K562 (cell line): ENCODE results near the gene EHBP1. TPM values are rescaled to one million over a fixed set of nuclear protein-coding genes. Genes with fewer than 3 reads are reported as not detected.

Experiments
- ATAC-seq: fragments of 200-7000 bp; cut with Tn5 transposase; 3 replicates; pipeline ENCODE4 v1.9.1; 2020; ENCODE audit warnings: moderate library complexity
- BruUV-seq: library from RNA; stranded (reverse); fragments of 400-500 nt; replicated peaks from 2 replicates; lab custom pipeline; 2021; lab: Mats Ljungman, UMichigan
- CTCF ChIA-PET: fragments of 300-600 bp; formaldehyde crosslinking; extraction: SDS; loops from one replicate; lab custom pipeline; 2021; ENCODE audit warnings: low intra/inter-chr PET ratio; lab: Yijun Ruan, JAX
- POLR2A ChIA-PET: fragments of 300-600, 350-650 bp; sonication (Branson Sonifier 250); formaldehyde crosslinking; extraction: SDS; loops from one replicate; lab custom pipeline; 2021; ENCODE audit warnings: antibody characterized with exemption, inconsistent platforms; lab: Yijun Ruan, JAX
- DNase-seq, 4 experiments: peaks; one replicate each; pipeline versions ENCODE4 v3.0.0 to v3.0.0-alpha.2; 2011 to 2018; ENCODE audit warnings: low spot score in 3 of 4, mixed read lengths in 3 of 4; ENCODE audit errors: extremely low read depth in 1 of 4
- FAIRE-seq: peaks from 2 replicates; lab custom pipeline; 2011; peaks lifted over from hg19 to GRCh38; lab: Jason Lieb, UNC
- H2AFZ ChIP-seq: 2 replicates; pipeline ENCODE4 v1.6.0; 2011; ENCODE audit warnings: low read depth, low read length, control low read depth, inconsistent platforms
- H3K27ac ChIP-seq: fragments of 200-600 bp; 3 replicates; pipeline ENCODE4 v1.8.0; 2011; ENCODE audit warnings: low read depth, mild to moderate bottlenecking, control low read depth, inconsistent platforms, low read length, moderate library complexity, mixed read lengths; ENCODE audit errors: extremely low read depth
- H3K27me3 ChIP-seq, 2 experiments: fragments of 300-600 bp in 1 of 2; 2 replicates in 1 of 2; 3 replicates in 1 of 2; pipeline versions ENCODE4 v1.6.0 to v1.8.0; 2011; ENCODE audit warnings: inconsistent platforms in 2 of 2, low read length in 2 of 2, mild to moderate bottlenecking in 1 of 2, mixed read lengths in 1 of 2, moderate library complexity in 1 of 2; ENCODE audit not compliant: control insufficient read depth in 2 of 2, insufficient read depth in 2 of 2
- H3K36me3 ChIP-seq: fragments of 300-600 bp; 3 replicates; pipeline ENCODE4 v1.8.0; 2011; ENCODE audit warnings: mild to moderate bottlenecking, low read length, inconsistent platforms; ENCODE audit not compliant: control insufficient read depth, insufficient read depth
- H3K4me1 ChIP-seq, 2 experiments: fragments of 200-600 bp in 1 of 2; replicated peaks in 1 of 2; 2 replicates in 1 of 2; 3 replicates in 1 of 2; pipeline versions ENCODE4 v1.5.1 to v1.8.0; 2011; ENCODE audit warnings: inconsistent platforms in 2 of 2, low read length in 2 of 2, mild to moderate bottlenecking in 1 of 2, mixed read lengths in 1 of 2, moderate library complexity in 1 of 2; ENCODE audit not compliant: control insufficient read depth in 2 of 2, insufficient read depth in 2 of 2
- H3K4me2 ChIP-seq: 2 replicates; pipeline ENCODE4 v1.6.1; 2011; ENCODE audit warnings: low read length, control low read depth, inconsistent platforms, mixed read lengths; ENCODE audit not compliant: insufficient read depth
- H3K4me3 ChIP-seq: fragments of 200-600 bp; sonication (generic), shearing (Covaris generic); 2 replicates; pipeline ENCODE4 v1.5.1; 2016; ENCODE audit warnings: control low read depth, inconsistent platforms
- H3K79me2 ChIP-seq: fragments of 200-600 bp; 3 replicates; pipeline ENCODE4 v1.8.0; 2011; ENCODE audit warnings: low read length, inconsistent platforms; ENCODE audit not compliant: control insufficient read depth, insufficient read depth
- H3K9ac ChIP-seq, 2 experiments: 2 replicates each; pipeline versions ENCODE4 v1.6.0 to v1.6.1; 2011; ENCODE audit warnings: low read depth in 2 of 2, low read length in 2 of 2, control low read depth in 1 of 2, inconsistent platforms in 1 of 2, mild to moderate bottlenecking in 1 of 2, mixed read lengths in 1 of 2; ENCODE audit not compliant: insufficient read depth in 1 of 2
- H3K9me1 ChIP-seq: one replicate; pipeline ENCODE4 v1.6.0; 2011; ENCODE audit warnings: inconsistent platforms, mild to moderate bottlenecking, low read length, moderate library complexity; ENCODE audit not compliant: control insufficient read depth, insufficient read depth
- H3K9me3 ChIP-seq: replicated peaks from 2 replicates; pipeline ENCODE4 v1.5.1; 2011; ENCODE audit warnings: low read depth, low read length, inconsistent platforms; ENCODE audit not compliant: control insufficient read depth, insufficient read depth
- H4K20me1 ChIP-seq: replicated peaks from 2 replicates; pipeline ENCODE4 v1.6.1; 2011; ENCODE audit warnings: low read length, inconsistent platforms, mixed read lengths; ENCODE audit not compliant: control insufficient read depth, insufficient read depth
- CHD1 ChIP-seq: fragments of 200-600 bp; sonication (generic); IDR thresholded peaks from one replicate; pipeline ENCODE4 v1.6.1; 2012; ENCODE audit warnings: mild to moderate bottlenecking, moderate library complexity, low read length, inconsistent platforms
- E2F1 ChIP-seq: sonication (generic); formaldehyde crosslinking; IDR thresholded peaks from 2 replicates; pipeline ENCODE4 v1.8.1; 2023; ENCODE audit warnings: mild to moderate bottlenecking, missing genetic modification reagents, moderate library complexity
- E2F5 ChIP-seq: sonication (generic); formaldehyde crosslinking; IDR thresholded peaks from 2 replicates; pipeline ENCODE4 v1.8.0; 2022; ENCODE audit warnings: mild to moderate bottlenecking, missing genetic modification reagents
- ELF2 ChIP-seq: fragments of 250-450 bp; sonication (Bioruptor Pico); IDR thresholded peaks from 2 replicates; pipeline ENCODE4 v1.5.0; 2021; ENCODE audit warnings: mild to moderate bottlenecking
- FOS ChIP-seq: IDR thresholded peaks from 3 replicates; pipeline ENCODE4 v1.6.1; 2011; ENCODE audit not compliant: insufficient read length; ENCODE audit errors: extremely low read depth
- FOXJ2 ChIP-seq: fragments of 200-800 bp; sonication (Bioruptor generic); IDR thresholded peaks from 2 replicates; pipeline ENCODE4 v1.6.1; 2016; ENCODE audit warnings: missing genetic modification characterization, missing compliant biosample characterization
- GMEB1 ChIP-seq: fragments of 250-450 bp; sonication (Bioruptor Pico); IDR thresholded peaks from 2 replicates; pipeline ENCODE4 v1.4.0; 2020; ENCODE audit warnings: mild to moderate bottlenecking
- HDAC2 ChIP-seq: fragments of 450-650 bp; IDR thresholded peaks from 2 replicates; pipeline ENCODE4 v1.6.1; 2016; ENCODE audit warnings: mild to moderate bottlenecking
- MCM7 ChIP-seq, 2 experiments: fragments of 450-650 bp; IDR thresholded peaks; 2 replicates each; pipeline ENCODE4 v1.6.1; 2016 to 2018
- NCOA6 ChIP-seq: fragments of 450-650 bp; IDR thresholded peaks from 2 replicates; pipeline ENCODE4 v1.6.1; 2017; ENCODE audit warnings: mild to moderate bottlenecking
- RFX5 ChIP-seq: IDR thresholded peaks from 2 replicates; pipeline ENCODE4 v1.6.1; 2011; ENCODE audit warnings: low read depth, mild to moderate bottlenecking, improper control_type of control experiment, low read length
- ZBTB9 ChIP-seq: fragments of 450-650 bp; formaldehyde crosslinking; IDR thresholded peaks from 2 replicates; pipeline ENCODE4 v1.4.0; 2020; ENCODE audit warnings: mild to moderate bottlenecking, moderate library complexity
- ZNF184 ChIP-seq: sonication (generic); formaldehyde crosslinking; IDR thresholded peaks from 2 replicates; pipeline ENCODE4 v1.5.0; 2020; ENCODE audit warnings: missing genetic modification reagents
- WGBS: fragments of 100-300 bp; shearing (Covaris generic); methylation state at CpG from one replicate; pipeline ENCODE4 v1.1.6; 2016; ENCODE audit warnings: low coverage, mixed read lengths; ENCODE audit not compliant: insufficient coverage; ENCODE audit errors: missing lambda C conversion rate; 5-methylcytosine and 5-hydroxymethylcytosine counted together
- in situ Hi-C: fragments of 300-500 bp; cut with MboI; formaldehyde crosslinking; loops from 4 replicates; pipeline ENCODE4 v1.15.0; 2018; ENCODE audit warnings: inconsistent platforms, mixed read lengths
- intact Hi-C: fragments of 100-400 bp; cut with micrococcal nuclease; formaldehyde crosslinking; loops from 2 replicates; pipeline ENCODE4 v1.14.2; 2022
- polyA plus RNA-seq, 8 experiments: library from polyadenylated mRNA; depleted of rRNA in 4 of 8; stranded (reverse) in 5 of 8; unstranded in 3 of 8; fragments of >200 nt; fragmentation: Nextera tagmentation in 2 of 8; fragmentation: Illumina TruSeq in 1 of 8; extraction: Ambion mirVana in 2 of 8; extraction: Trizol in 1 of 8; gene quantifications; 2 replicates each; pipeline versions ENCODE4 v1.2.1 to v1.2.3, GENCODE V29; 2011 to 2014; ENCODE audit warnings: inconsistent platforms in 1 of 8, missing spikeins in 1 of 8
- total RNA-seq, 7 experiments: library from RNA; depleted of rRNA in 6 of 7; stranded (reverse); fragments of >200 nt in 6 of 7; fragmentation: Illumina TruSeq in 2 of 7; extraction: Trizol in 2 of 7; gene quantifications; 2 replicates each; pipeline versions ENCODE4 v1.2.1 to v1.2.3, GENCODE V29; 2011 to 2021; ENCODE audit warnings: low replicate concordance in 1 of 7

EHBP1 gene
- total and polyA plus RNA-seq, 9 of the 15 experiments (the other 6 are each of a cell fraction or from before 2014, with no cell fraction given) = 8.9 to 26.6 (median 19.3) TPM

- Histone ChIP-seq H3K9me3 (no peaks in the 10 kb centered on the region), H3K9me1 (no peaks in the 10 kb centered on the region), H3K27me3 (no peaks in the 10 kb centered on the region), H4K20me1 (no peaks in the 10 kb centered on the region), H3K27ac (no peak overlapping the region), H3K79me2 (no peaks in the 10 kb centered on the region), H3K9ac (no peak overlapping the region), H3K4me3 (no peak overlapping the region), H3K4me1 (peaks cover 0 to 3% of the 10 kb centered on the region in 2 experiments; a peak in 1 of 5 replicates), H3K4me2 (no peak overlapping the region), H3K36me3 (no peaks in the 10 kb centered on the region), H2AFZ (no peak overlapping the region)
- in situ Hi-C loops = no loop called here
- no TSS peak for BruUV-seq
- ATAC-seq = no peak
- intact Hi-C loops = no loop called here
- FAIRE-seq = no peak
- ChIA-PET CTCF (no interaction called here), POLR2A (interaction anchor here (0.6 to 1.7 kb wide), 2 partner anchors 12 to 213 kb away, joined by 3 to 4 read pairs; no protein-coding TSS in a partner anchor)
- TF ChIP-seq HDAC2 (no peak), ELF2 (CRISPR knock-in tag) (no peak)
- 79% methylated on average over 2 of the region's 2 CpGs for WGBS
- DNase-seq = no peak
Observed at GRCh38 chr2:62904344-62904743, 198.8 kb downstream of the EHBP1 start.

GRCh38 chr2:62908145-62908544 lies 202.6 kb downstream of the EHBP1 start:
- H3K4me2 ChIP-seq = no peak overlapping the region
- H2AFZ ChIP-seq = no peak overlapping the region
- no peak overlapping the region for H3K27ac ChIP-seq
- H3K9me3 ChIP-seq = no peaks in the 10 kb centered on the region
- intact Hi-C loops (no loop called here), in situ Hi-C loops (no loop called here)
- FAIRE-seq (no peak), DNase-seq (no peak), ATAC-seq (no peak)
- H3K4me1 ChIP-seq = no peaks in the 10 kb centered on the region; a peak in 1 of 5 replicates
- H3K79me2 ChIP-seq = no peaks in the 10 kb centered on the region
- H3K4me3 ChIP-seq = no peak overlapping the region
- no peaks in the 10 kb centered on the region for H4K20me1 ChIP-seq
- no peak overlapping the region for H3K9ac ChIP-seq
- TF ChIP-seq E2F1 (no peak), ZNF184 (CRISPR knock-in tag) (no peak), MCM7 (IDR thresholded peaks at IDR 0.05) (no peak), GMEB1 (no peak), FOXJ2 (tag) (no peak), E2F5 (CRISPR knock-in tag) (no peak), CHD1 (no peak), FOS (no peak), ZBTB9 (CRISPR knock-in tag) (no peak), NCOA6 (no peak), RFX5 (no peak)
- WGBS = 67% methylated on average over 1 of the region's 1 CpG
- BruUV-seq = no TSS peak
- no peaks in the 10 kb centered on the region for H3K9me1 ChIP-seq
- H3K27me3 ChIP-seq = no peaks in the 10 kb centered on the region
- POLR2A ChIA-PET = no interaction called here
- CTCF ChIA-PET = no interaction called here
- no peaks in the 10 kb centered on the region for H3K36me3 ChIP-seq
